Measurements from ENCODE around the gene TBCEL.
A peak's percentile ranks its signal among the peaks of the same experiment; 100 is the strongest.

Gene TBCEL

GRCh38 chr11:121067026-121067425 is 43.1 kb downstream of the TBCEL start:
- DNase-seq: no peak

GRCh38 chr11:121067453-121067852 is 43.6 kb downstream of the TBCEL start:
- no peak for DNase-seq

DNA sequence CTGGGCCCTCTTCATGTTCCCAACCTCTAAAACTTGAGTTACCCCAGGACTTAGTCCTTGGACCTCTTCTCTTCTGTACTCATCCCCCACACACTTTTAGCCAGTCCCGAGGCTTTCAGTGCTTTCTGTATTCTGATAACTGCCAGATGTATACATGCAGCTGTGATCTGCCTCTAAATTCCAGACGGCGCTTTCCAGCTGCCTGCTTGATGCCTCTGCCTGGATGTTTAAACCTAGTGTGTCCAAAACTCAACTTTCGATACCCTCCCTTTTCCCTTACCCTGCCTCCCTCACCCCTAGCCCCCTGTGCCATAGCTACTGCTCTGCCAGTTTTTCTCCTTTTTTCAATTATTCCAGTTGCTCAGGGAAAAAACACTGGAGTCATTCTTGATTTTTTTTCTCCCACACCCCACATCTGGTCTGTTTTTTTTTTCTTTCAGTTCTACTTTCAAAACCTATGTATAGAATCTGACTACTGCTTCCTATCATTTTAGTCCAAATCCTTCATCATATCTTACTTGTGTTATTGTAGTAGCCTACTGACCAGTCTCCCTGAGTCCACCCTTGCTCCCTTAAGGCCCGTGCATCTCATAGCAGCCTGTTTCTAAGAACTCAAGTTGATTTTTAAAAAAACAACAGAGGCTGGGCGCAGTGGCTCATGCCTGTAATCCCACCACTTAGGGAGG is 44.2 kb downstream of the TBCEL start:
- DNase-seq: no peak

DNA sequence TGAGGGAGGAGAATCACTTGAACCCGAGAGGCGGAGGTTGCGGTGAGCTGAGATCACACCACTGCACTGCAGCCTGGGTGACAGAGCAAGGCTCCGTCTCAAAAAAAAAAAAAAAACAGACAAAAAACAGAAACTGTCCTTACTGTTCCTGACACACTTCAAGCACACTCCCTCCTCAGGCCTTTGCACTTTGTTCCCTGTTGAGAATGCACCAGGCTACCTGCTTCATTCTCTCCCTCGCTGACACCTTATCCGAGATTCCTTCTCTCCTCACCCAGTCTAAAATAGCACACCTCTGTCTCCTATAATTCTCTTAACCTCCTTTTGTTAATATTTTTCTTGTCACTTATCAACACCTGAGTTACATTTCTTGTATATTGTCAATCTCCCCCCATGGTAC is 44.9 kb downstream of the TBCEL start:
- DNase-seq: no peak

- DNase-seq: no peak
Observed at GRCh38 chr11:121070951-121071845, 47.3 kb downstream of the TBCEL start.

- no peak for DNase-seq
Observed at GRCh38 chr11:121071846-121072450, 48.0 kb downstream of the TBCEL start.

DNA sequence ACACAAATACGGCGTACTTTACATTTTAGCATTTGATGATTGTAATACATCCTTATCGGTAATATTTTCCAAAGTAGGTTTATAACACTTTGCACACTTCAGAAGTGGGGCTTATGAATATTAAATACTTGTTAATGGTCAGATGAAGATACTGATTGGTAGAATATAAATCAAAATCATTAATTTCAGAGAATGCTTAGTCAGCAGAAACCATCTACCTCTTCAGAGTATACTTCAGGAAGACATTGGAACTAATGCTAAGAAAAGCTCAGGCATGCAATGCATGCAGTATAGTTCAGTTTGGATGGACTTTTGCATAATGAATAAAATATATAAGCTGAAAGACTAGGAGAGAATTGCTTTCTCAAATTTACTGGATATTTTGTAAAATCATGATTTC is 57.4 kb downstream of the TBCEL start:
- no peak for DNase-seq

GRCh38 chr11:121082219-121082618 is 58.3 kb downstream of the TBCEL start:
- DNase-seq: no peak

DNA sequence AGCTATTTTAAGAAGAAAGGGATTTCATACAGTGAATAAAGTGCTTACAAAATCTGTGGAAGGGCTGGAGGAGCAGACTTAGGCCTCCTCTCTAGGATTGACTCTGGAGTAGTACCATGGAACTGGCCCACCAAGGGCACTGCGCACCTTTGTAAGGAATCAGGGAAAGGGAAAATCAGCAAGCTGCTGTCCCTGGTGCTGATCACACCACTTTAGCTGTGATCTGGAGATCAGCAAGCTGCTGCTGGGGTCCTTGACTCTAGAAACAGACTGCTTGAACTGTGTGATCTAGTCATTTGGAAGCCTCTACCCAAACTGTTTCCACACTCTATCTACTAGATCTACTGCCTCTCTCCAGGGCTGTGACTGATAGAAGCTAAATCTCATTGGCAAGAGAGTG is 58.8 kb downstream of the TBCEL start:
- DNase-seq: no peak

DNA sequence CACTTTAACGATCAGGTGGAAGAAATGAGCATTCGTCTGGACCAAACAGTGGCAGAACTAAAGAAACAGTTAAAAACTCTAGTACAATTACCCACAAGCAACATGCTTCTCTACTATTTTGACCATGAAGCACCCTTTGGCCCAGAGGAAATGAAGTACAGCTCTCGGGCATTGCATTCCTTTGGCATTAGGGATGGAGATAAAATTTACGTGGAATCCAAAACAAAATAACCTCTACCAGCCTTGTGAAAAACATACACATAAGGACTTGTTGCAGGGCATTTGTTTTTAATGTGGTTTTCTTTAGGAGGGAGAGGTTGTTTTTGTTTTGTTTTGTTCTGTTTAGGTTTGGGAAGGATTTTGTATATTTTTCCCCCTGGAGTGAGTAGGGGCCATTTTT is 63.0 kb downstream of the TBCEL start:
- no peak for DNase-seq

GRCh38 chr11:121089566-121089965 is 65.7 kb downstream of the TBCEL start:
- no peak for DNase-seq

- DNase-seq: no peak
Observed at GRCh38 chr11:121090145-121090721, 66.3 kb downstream of the TBCEL start.

DNA sequence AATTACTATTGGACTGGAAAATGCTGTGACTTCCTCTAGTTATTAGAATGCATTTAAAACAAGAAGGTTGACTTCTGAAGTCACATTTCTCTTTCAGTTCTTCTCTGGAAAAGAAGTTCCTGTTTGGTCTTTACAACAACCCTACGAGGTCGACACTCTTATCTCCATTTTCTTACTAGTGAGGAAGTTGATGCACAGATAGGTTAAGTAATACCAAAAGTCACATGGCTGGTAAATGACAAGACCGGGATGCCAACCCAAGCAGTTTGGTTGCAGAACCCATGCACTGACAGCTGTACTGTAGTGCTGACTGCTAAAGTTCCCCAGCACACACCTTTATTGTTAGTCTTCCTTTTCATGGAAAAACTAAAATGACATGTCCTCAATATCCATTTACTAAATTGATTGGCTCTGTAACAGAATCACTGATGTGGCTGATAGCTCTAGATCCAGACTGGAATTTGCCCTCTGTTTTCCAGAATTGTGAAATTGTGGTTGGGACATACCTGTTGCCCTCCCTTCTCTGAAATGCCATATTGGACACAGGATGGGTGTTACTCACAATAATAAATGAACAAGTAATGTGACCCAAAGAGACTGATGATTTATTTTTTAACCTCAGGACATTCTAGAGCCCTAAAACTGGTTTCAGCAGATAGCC is 67.7 kb downstream of the TBCEL start:
- DNase-seq: peak; percentile 70 to 88

GRCh38 chr11:121095561-121095960 is 71.7 kb downstream of the TBCEL start:
- DNase-seq: no peak

GRCh38 chr11:121099364-121099763 is 75.5 kb downstream of the TBCEL start:
- no peak for DNase-seq

DNA sequence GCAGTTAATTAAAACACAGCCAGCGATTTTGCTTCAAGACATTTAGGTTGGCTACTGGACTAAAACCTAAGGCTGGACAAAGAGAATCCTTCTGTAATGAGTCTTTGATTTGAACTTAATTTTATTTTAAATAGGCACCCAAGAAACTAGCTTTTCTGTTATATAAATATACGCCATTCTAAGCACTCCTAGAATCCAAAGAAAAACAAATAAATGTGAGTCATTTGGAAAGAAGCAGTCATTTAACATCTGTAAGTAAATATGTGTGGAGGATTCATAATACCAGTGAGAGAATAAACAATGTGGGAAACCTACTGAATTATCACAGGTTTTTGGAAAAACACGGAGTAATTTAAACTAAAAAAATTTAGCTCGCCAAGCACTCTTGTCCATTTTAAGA is 76.0 kb downstream of the TBCEL start:
- no peak for DNase-seq

DNA sequence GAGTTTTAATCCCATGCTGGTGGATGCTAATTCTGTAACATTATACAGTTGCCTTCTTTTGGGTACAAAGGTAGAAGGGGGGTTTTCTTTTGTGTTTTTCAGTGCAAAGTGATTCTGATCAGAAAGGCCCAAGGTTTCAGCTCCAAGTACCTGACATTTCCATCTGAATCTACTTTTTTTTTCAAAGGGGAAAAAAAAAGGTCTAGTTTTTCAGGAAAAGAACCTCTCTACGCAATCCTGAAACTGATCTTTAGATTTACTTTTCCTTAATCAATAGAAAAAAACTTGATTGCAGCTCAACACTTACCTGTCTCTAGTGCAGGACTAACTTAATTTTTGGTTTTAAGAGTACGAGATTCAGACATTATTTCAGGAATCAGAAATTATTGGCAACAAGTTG is 77.0 kb downstream of the TBCEL start, which contains the start of gene TECTA:
TSS of gene TECTA (plus strand) at position 301 of the 400 bp plus-strand sequence. CDS start 1,423 bp downstream, outside the sequence.
- no peak for DNase-seq

DNA sequence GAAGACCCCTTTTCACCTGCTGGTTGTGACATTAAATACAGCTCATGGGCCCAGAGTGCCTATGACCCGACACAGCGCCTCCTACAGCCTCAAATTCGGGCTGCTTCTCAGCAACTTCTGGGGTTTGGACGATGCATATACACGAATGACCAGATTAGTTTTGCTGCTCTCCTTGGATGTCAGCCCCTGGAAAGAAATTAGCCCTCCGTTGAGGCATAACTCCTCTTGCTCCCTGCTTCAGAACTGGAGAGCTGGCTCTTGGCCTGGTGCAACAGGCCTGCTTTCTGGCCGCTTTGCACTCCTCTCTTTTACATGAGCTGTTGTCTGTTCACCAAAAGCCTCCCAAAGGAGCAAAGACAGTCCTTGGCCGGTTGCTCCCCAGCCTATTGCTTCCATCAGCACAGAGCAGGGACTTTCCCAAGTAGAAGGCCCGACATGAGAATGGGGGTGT is 80.4 kb downstream of the TBCEL start:
- DNase-seq: no peak

DNA sequence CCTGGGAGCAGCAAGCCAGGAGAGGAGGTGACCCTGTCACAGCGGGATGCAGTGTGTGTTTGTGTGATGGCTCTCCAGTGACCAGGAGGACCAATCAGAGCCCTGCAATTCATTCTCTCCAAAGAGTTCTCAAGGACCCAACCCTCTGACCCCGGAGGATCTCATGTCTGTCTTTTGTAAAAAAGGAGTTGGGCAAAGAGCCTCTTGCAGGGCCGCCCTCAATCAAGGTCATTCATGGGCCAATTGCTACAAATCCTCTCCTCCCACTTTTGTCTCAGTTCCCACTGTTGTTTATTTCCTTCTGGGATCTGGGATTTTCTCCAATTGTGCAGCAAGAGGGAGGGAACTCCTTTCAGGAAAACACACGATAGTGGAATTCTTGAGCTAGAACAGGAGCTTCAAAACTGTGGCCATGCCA is 81.2 kb downstream of the TBCEL start:
- no peak for DNase-seq

GRCh38 chr11:121105481-121106195 is 81.7 kb downstream of the TBCEL start:
- no peak for DNase-seq

DNA sequence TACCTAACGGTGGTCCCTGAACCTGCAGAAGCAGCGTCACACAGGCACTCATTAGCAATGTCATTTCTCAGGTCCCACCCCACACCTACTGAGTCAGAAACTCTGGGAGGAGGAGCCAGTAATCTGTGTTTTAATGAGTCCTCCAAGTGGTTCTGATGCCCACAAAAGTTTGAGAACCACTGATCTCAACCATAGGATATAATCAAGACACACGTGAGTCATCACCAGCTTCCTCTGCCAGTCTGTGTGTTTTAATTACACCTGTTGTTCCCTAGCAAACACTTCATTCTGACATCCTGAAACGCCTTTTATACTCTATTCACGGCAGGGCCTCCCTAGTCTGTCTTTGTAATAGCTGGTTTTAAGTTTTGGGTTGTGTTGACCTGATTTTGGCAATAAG is 82.9 kb downstream of the TBCEL start:
- no peak for DNase-seq

- DNase-seq: no peak
Observed at GRCh38 chr11:121108413-121108812, 84.5 kb downstream of the TBCEL start.
